GM23338 (cell line): Measurements from ENCODE around the gene NRP1. TPM values are rescaled to one million over a fixed set of nuclear protein-coding genes. Genes with fewer than 3 reads are reported as not detected.

Experiments
- ATAC-seq: fragments of 200-7000 bp; cut with Tn5 transposase; 3 replicates; pipeline ENCODE4 v1.9.1; 2020
- DNase-seq: peaks from one replicate; pipeline ENCODE4 v3.0.0-alpha.2; 2015; ENCODE audit warnings: low spot score
- H2AFZ ChIP-seq: fragments of 200-600 bp; sonication (generic); 2 replicates; pipeline ENCODE4 v1.8.0; 2016; ENCODE audit warnings: antibody characterized with exemption, mild to moderate bottlenecking, moderate library complexity
- H3F3A ChIP-seq: fragments of 200-600 bp; sonication (generic); replicated peaks from 2 replicates; pipeline ENCODE4 v1.8.0; 2017; ENCODE audit warnings: antibody characterized with exemption, mixed run types, low read depth
- H3K27ac ChIP-seq: fragments of 200-600 bp; sonication (generic); 2 replicates; pipeline ENCODE4 v1.6.1; 2016; ENCODE audit warnings: low read depth
- H3K27me3 ChIP-seq: fragments of 200-600 bp; sonication (generic); 2 replicates; pipeline ENCODE4 v1.8.0; 2016; ENCODE audit warnings: mild to moderate bottlenecking, mixed run types, moderate library complexity; ENCODE audit not compliant: insufficient read depth
- H3K36me3 ChIP-seq: fragments of 200-600 bp; sonication (generic); 2 replicates; pipeline ENCODE4 v1.8.0; 2016; ENCODE audit warnings: mild to moderate bottlenecking; ENCODE audit not compliant: insufficient read depth
- H3K4me1 ChIP-seq: fragments of 200-600 bp; sonication (generic); 2 replicates; pipeline ENCODE4 v1.8.0; 2016; ENCODE audit warnings: mild to moderate bottlenecking, moderate library complexity; ENCODE audit not compliant: insufficient read depth
- H3K4me2 ChIP-seq: fragments of 200-600 bp; sonication (generic); 2 replicates; pipeline ENCODE4 v1.7.1; 2017; ENCODE audit warnings: mixed run types
- H3K4me3 ChIP-seq: fragments of 200-600 bp; sonication (generic); 2 replicates; pipeline ENCODE4 v1.6.1; 2016; ENCODE audit warnings: mixed run types
- H3K79me2 ChIP-seq: fragments of 200-600 bp; sonication (generic); replicated peaks from 2 replicates; pipeline ENCODE4 v1.8.0; 2017; ENCODE audit warnings: mild to moderate bottlenecking; ENCODE audit not compliant: insufficient read depth
- H3K9me2 ChIP-seq: fragments of 200-600 bp; sonication (generic); 2 replicates; pipeline ENCODE4 v1.8.0; 2017; ENCODE audit not compliant: insufficient read depth
- H4K20me1 ChIP-seq: fragments of 200-600 bp; sonication (generic); replicated peaks from 2 replicates; pipeline ENCODE4 v1.8.0; 2017; ENCODE audit warnings: mild to moderate bottlenecking; ENCODE audit not compliant: insufficient read depth
- H3K27ac Mint-ChIP-seq: 2 replicates; pipeline ENCODE4 v1.8.0; 2020; ENCODE audit warnings: inconsistent platforms, mild to moderate bottlenecking, moderate library complexity, mixed read lengths
- H3K27me3 Mint-ChIP-seq: 3 replicates; pipeline ENCODE4 v1.8.0; 2022; ENCODE audit warnings: low read depth, mild to moderate bottlenecking, moderate library complexity, mixed read lengths, inconsistent platforms; ENCODE audit not compliant: insufficient read depth, poor library complexity
- H3K36me3 Mint-ChIP-seq: 3 replicates; pipeline ENCODE4 v1.8.0; 2021; ENCODE audit warnings: low read depth, mild to moderate bottlenecking, inconsistent platforms, moderate library complexity, mixed read lengths
- H3K4me1 Mint-ChIP-seq: 3 replicates; pipeline ENCODE4 v1.8.0; 2020; ENCODE audit warnings: mild to moderate bottlenecking, inconsistent platforms, mixed read lengths
- H3K4me3 Mint-ChIP-seq: 3 replicates; pipeline ENCODE4 v1.8.0; 2021; ENCODE audit warnings: moderate library complexity, mild to moderate bottlenecking, inconsistent platforms, mixed read lengths
- H3K9me3 Mint-ChIP-seq: 3 replicates; pipeline ENCODE4 v1.8.0; 2020; ENCODE audit warnings: moderate library complexity, mild to moderate bottlenecking, inconsistent platforms, mixed read lengths
- CREB1 ChIP-seq: fragments of 250-450 bp; sonication (Bioruptor Pico); IDR thresholded peaks from 2 replicates; pipeline ENCODE4 v1.5.0; 2020; ENCODE audit warnings: low read depth, mild to moderate bottlenecking, moderate library complexity
- EZH2 ChIP-seq: fragments of 200-600 bp; sonication (generic); IDR thresholded peaks from one replicate; pipeline ENCODE4 v1.8.0; 2017; ENCODE audit warnings: antibody characterized with exemption, mild to moderate bottlenecking, low read depth; ENCODE audit not compliant: unreplicated experiment
- EZH2phosphoT487 ChIP-seq: fragments of 200-600 bp; sonication (generic); IDR thresholded peaks from one replicate; pipeline ENCODE4 v1.8.1; 2018; ENCODE audit warnings: antibody characterized with exemption; ENCODE audit not compliant: unreplicated experiment
- JUNB ChIP-seq: IDR thresholded peaks from one replicate; pipeline ENCODE4 v1.6.1; 2016; ENCODE audit warnings: antibody characterized with exemption; ENCODE audit not compliant: unreplicated experiment
- NANOG ChIP-seq: IDR thresholded peaks from 2 replicates; pipeline ENCODE4 v1.6.1; 2016; ENCODE audit warnings: antibody characterized with exemption, borderline replicate concordance
- POLR2AphosphoS5 ChIP-seq: IDR thresholded peaks from 2 replicates; pipeline ENCODE4 v1.6.1; 2016; ENCODE audit warnings: antibody characterized with exemption, low read depth
- STAT1 ChIP-seq: IDR thresholded peaks from one replicate; pipeline ENCODE4 v1.6.1; 2016; ENCODE audit warnings: antibody characterized with exemption; ENCODE audit not compliant: unreplicated experiment
- ZNF114 ChIP-seq: fragments of 250-450 bp; sonication (Bioruptor Pico); IDR thresholded peaks from 2 replicates; pipeline ENCODE4 v1.5.0; 2020; ENCODE audit warnings: mild to moderate bottlenecking, moderate library complexity
- ZNF331 ChIP-seq: fragments of 250-450 bp; sonication (Bioruptor Pico); IDR thresholded peaks from 2 replicates; pipeline ENCODE4 v1.5.0; 2020; ENCODE audit warnings: low read depth, mild to moderate bottlenecking, moderate library complexity
- polyA plus RNA-seq: library from polyadenylated mRNA; unstranded; fragments of >200 nt; fragmentation: Nextera tagmentation; extraction: Ambion mirVana; gene quantifications from 2 replicates; pipeline ENCODE4 v1.2.1, GENCODE V29; 2016
- total RNA-seq: library from RNA; depleted of rRNA; stranded (reverse); fragments of >200 nt; shearing (Covaris generic); gene quantifications from 2 replicates; pipeline ENCODE4 v1.2.3, GENCODE V29; 2014
- TF ChIP-seq, protein P1 (sequence below): IDR thresholded peaks from 2 replicates; pipeline ENCODE4 v1.6.1; 2016; ENCODE audit warnings: antibody characterized with exemption
- TF ChIP-seq, protein P2 (sequence below): IDR thresholded peaks from one replicate; pipeline ENCODE4 v1.6.1; 2018; ENCODE audit warnings: antibody characterized with exemption; ENCODE audit not compliant: unreplicated experiment
- TF ChIP-seq, protein P3 (sequence below), 2 experiments: fragments of 200-600 bp in 1 of 2; sonication (generic) in 1 of 2; conservative IDR thresholded peaks; 2 replicates each; pipeline versions ENCODE4 v1.5.1 to v1.6.1; 2016 to 2017; ENCODE audit warnings: antibody characterized with exemption in 2 of 2, low read depth in 2 of 2, mild to moderate bottlenecking in 2 of 2, moderate library complexity in 1 of 2
- TF ChIP-seq, protein P4 (sequence below): fragments of 250-450 bp; sonication (Bioruptor Pico); IDR thresholded peaks from 2 replicates; pipeline ENCODE4 v1.5.0; 2020; ENCODE audit warnings: mild to moderate bottlenecking, moderate library complexity

Gene NRP1
- total and polyA plus RNA-seq, 2 experiments from 2014 or later, result 2.9 to 3.5 TPM

DNA sequence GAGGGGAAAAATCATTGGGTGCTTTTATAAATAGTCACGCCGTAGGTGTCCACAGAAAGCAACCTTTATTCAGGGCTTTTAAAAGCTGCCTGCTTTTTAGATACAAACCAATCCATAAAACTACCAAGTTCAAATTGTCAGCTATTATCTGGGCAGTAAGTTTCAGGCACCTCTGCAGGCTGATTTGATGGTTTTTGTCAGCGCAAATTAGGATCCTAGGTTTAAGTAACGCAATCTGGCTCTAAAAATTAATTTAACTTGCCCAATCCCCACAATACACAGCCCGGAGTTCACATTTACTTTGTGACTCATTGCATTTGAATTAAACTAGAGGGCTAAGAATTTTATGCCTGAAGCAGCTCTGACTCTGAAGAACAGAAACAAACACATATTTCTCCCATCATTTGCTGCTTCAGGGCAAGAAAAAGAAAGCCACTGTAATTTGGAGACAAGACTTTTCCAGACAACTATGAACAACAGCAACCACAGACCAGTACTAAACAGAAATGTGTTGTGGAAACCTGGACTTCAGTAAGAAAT, 43.3 kb downstream of the NRP1 start:
- Histone ChIP-seq H3K4me3 (no peak overlapping the region), H2AFZ (no peak overlapping the region), H3K27ac (no peak overlapping the region), H3K27me3 (no peaks in the 10 kb centered on the region), H3K4me1 (peaks cover 14% of the 10 kb centered on the region), H3F3A (no peaks in the 10 kb centered on the region), H3K9me2 (peaks cover 4% of the 10 kb centered on the region; the same call in 1 of the 2 replicates), H4K20me1 (no peaks in the 10 kb centered on the region), H3K36me3 (no peaks in the 10 kb centered on the region), H3K79me2 (no peaks in the 10 kb centered on the region), H3K4me2 (no peak overlapping the region)
- H3K4me1 Mint-ChIP-seq, result peaks cover 21% of the 10 kb centered on the region
- DNase-seq, result no peak
- no peaks in the 10 kb centered on the region for H3K9me3 Mint-ChIP-seq
- ATAC-seq, result no peak
- no peak overlapping the region for H3K27ac Mint-ChIP-seq
- no peak overlapping the region for H3K4me3 Mint-ChIP-seq
- TF ChIP-seq POLR2AphosphoS5 (no peak), ZNF114 (CRISPR knock-in tag) (no peak), EZH2 (no peak), NANOG (no peak), ZNF331 (CRISPR knock-in tag) (no peak), CREB1 (no peak), JUNB (no peak), EZH2phosphoT487 (no peak), STAT1 (no peak)
- TF ChIP-seq, protein P1, sequence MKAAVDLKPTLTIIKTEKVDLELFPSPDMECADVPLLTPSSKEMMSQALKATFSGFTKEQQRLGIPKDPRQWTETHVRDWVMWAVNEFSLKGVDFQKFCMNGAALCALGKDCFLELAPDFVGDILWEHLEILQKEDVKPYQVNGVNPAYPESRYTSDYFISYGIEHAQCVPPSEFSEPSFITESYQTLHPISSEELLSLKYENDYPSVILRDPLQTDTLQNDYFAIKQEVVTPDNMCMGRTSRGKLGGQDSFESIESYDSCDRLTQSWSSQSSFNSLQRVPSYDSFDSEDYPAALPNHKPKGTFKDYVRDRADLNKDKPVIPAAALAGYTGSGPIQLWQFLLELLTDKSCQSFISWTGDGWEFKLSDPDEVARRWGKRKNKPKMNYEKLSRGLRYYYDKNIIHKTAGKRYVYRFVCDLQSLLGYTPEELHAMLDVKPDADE, result no peak
- TF ChIP-seq, protein P2, sequence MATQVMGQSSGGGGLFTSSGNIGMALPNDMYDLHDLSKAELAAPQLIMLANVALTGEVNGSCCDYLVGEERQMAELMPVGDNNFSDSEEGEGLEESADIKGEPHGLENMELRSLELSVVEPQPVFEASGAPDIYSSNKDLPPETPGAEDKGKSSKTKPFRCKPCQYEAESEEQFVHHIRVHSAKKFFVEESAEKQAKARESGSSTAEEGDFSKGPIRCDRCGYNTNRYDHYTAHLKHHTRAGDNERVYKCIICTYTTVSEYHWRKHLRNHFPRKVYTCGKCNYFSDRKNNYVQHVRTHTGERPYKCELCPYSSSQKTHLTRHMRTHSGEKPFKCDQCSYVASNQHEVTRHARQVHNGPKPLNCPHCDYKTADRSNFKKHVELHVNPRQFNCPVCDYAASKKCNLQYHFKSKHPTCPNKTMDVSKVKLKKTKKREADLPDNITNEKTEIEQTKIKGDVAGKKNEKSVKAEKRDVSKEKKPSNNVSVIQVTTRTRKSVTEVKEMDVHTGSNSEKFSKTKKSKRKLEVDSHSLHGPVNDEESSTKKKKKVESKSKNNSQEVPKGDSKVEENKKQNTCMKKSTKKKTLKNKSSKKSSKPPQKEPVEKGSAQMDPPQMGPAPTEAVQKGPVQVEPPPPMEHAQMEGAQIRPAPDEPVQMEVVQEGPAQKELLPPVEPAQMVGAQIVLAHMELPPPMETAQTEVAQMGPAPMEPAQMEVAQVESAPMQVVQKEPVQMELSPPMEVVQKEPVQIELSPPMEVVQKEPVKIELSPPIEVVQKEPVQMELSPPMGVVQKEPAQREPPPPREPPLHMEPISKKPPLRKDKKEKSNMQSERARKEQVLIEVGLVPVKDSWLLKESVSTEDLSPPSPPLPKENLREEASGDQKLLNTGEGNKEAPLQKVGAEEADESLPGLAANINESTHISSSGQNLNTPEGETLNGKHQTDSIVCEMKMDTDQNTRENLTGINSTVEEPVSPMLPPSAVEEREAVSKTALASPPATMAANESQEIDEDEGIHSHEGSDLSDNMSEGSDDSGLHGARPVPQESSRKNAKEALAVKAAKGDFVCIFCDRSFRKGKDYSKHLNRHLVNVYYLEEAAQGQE, result no peak
- TF ChIP-seq, protein P3, sequence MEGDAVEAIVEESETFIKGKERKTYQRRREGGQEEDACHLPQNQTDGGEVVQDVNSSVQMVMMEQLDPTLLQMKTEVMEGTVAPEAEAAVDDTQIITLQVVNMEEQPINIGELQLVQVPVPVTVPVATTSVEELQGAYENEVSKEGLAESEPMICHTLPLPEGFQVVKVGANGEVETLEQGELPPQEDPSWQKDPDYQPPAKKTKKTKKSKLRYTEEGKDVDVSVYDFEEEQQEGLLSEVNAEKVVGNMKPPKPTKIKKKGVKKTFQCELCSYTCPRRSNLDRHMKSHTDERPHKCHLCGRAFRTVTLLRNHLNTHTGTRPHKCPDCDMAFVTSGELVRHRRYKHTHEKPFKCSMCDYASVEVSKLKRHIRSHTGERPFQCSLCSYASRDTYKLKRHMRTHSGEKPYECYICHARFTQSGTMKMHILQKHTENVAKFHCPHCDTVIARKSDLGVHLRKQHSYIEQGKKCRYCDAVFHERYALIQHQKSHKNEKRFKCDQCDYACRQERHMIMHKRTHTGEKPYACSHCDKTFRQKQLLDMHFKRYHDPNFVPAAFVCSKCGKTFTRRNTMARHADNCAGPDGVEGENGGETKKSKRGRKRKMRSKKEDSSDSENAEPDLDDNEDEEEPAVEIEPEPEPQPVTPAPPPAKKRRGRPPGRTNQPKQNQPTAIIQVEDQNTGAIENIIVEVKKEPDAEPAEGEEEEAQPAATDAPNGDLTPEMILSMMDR (conservative IDR thresholded peaks at IDR 0.05; ENCODE audit: low read depth in 2 of 2), result no peak
- TF ChIP-seq, protein P4, sequence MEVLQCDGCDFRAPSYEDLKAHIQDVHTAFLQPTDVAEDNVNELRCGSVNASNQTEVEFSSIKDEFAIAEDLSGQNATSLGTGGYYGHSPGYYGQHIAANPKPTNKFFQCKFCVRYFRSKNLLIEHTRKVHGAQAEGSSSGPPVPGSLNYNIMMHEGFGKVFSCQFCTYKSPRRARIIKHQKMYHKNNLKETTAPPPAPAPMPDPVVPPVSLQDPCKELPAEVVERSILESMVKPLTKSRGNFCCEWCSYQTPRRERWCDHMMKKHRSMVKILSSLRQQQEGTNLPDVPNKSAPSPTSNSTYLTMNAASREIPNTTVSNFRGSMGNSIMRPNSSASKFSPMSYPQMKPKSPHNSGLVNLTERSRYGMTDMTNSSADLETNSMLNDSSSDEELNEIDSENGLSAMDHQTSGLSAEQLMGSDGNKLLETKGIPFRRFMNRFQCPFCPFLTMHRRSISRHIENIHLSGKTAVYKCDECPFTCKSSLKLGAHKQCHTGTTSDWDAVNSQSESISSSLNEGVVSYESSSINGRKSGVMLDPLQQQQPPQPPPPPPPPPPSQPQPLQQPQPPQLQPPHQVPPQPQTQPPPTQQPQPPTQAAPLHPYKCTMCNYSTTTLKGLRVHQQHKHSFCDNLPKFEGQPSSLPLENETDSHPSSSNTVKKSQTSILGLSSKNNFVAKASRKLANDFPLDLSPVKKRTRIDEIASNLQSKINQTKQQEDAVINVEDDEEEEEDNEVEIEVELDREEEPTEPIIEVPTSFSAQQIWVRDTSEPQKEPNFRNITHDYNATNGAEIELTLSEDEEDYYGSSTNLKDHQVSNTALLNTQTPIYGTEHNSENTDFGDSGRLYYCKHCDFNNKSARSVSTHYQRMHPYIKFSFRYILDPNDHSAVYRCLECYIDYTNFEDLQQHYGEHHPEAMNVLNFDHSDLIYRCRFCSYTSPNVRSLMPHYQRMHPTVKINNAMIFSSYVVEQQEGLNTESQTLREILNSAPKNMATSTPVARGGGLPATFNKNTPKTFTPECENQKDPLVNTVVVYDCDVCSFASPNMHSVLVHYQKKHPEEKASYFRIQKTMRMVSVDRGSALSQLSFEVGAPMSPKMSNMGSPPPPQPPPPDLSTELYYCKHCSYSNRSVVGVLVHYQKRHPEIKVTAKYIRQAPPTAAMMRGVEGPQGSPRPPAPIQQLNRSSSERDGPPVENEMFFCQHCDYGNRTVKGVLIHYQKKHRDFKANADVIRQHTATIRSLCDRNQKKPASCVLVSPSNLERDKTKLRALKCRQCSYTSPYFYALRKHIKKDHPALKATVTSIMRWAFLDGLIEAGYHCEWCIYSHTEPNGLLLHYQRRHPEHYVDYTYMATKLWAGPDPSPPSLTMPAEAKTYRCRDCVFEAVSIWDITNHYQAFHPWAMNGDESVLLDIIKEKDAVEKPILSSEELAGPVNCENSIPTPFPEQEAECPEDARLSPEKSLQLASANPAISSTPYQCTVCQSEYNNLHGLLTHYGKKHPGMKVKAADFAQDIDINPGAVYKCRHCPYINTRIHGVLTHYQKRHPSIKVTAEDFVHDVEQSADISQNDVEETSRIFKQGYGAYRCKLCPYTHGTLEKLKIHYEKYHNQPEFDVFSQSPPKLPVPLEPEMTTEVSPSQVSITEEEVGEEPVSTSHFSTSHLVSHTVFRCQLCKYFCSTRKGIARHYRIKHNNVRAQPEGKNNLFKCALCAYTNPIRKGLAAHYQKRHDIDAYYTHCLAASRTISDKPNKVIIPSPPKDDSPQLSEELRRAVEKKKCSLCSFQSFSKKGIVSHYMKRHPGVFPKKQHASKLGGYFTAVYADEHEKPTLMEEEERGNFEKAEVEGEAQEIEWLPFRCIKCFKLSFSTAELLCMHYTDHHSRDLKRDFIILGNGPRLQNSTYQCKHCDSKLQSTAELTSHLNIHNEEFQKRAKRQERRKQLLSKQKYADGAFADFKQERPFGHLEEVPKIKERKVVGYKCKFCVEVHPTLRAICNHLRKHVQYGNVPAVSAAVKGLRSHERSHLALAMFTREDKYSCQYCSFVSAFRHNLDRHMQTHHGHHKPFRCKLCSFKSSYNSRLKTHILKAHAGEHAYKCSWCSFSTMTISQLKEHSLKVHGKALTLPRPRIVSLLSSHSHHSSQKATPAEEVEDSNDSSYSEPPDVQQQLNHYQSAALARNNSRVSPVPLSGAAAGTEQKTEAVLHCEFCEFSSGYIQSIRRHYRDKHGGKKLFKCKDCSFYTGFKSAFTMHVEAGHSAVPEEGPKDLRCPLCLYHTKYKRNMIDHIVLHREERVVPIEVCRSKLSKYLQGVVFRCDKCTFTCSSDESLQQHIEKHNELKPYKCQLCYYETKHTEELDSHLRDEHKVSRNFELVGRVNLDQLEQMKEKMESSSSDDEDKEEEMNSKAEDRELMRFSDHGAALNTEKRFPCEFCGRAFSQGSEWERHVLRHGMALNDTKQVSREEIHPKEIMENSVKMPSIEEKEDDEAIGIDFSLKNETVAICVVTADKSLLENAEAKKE (CRISPR knock-in tag), result no peak
- H3K36me3 Mint-ChIP-seq, result no peaks in the 10 kb centered on the region
- H3K27me3 Mint-ChIP-seq, result no peaks in the 10 kb centered on the region
